ENCODE results near the gene DOCK11.

DNA sequence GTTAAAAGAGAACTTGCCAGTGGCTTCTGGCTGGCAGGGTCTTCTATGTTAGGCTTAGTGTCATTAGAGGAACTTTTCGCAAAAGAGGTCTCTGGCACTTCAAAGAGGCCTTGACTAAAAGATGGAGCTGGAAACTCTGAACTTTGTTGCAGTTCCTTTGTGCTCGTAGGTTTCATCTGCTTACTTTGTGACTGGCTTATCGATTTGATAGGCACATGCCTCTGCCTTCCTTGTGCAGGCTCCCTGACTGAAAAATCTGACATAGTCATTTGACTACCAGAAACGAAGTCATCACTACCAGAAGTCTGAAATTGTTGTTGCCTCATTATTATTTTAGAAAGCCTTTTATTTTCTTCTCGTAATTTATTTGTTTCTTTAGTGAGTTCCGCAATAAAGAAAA lies 137.9 kb downstream of the DOCK11 start:
- no peak for TF ChIP-seq CTCF (conservative IDR thresholded peaks at IDR 0.05 in 1 of 2, IDR thresholded peaks at IDR 0.05 in 1 of 2; ENCODE audit: low read depth in 1 of 2, low read length in 2 of 2)
- TF ChIP-seq EZH2 (IDR thresholded peaks at IDR 0.05; ENCODE audit: low read length, missing control alignments), result no peak

Measured in fibroblast of lung (primary cell).